GM12865 (cell line): ENCODE data around the gene ERLIN1.

Source experiments
- DNase-seq: peaks from one replicate; pipeline ENCODE4 v3.0.0; 2010; ENCODE audit warnings: low read depth
- H3K4me3 ChIP-seq: 2 replicates; pipeline ENCODE4 v1.5.1; 2011; ENCODE audit warnings: mild to moderate bottlenecking, low read depth, low read length, control low read depth
- CTCF ChIP-seq: IDR thresholded peaks from 2 replicates; pipeline ENCODE4 v1.5.1; 2011; ENCODE audit warnings: low read length, control low read depth, low read depth, inconsistent platforms; ENCODE audit not compliant: insufficient read depth; ENCODE audit errors: missing control alignments

The ERLIN1 gene

GRCh38 chr10:100141446-100142087, 44.3 kb downstream of the ERLIN1 start:
- no peak for TF ChIP-seq CTCF
- H3K4me3 ChIP-seq: no peak overlapping the region
- DNase-seq: no peak

- no peak overlapping the region for H3K4me3 ChIP-seq
- DNase-seq: no peak
- TF ChIP-seq CTCF: no peak
These were observed 45.8 kb downstream of the ERLIN1 start for GRCh38 chr10:100140070-100140469.

- no peak for TF ChIP-seq CTCF
- no peak overlapping the region for H3K4me3 ChIP-seq
- no peak for DNase-seq
These were observed 46.8 kb downstream of the ERLIN1 start for GRCh38 chr10:100138921-100139496.

- no peak for DNase-seq
- no peak for TF ChIP-seq CTCF
- H3K4me3 ChIP-seq: no peak overlapping the region
These were observed 50.3 kb downstream of the ERLIN1 start for GRCh38 chr10:100135486-100135885.

GRCh38 chr10:100133801-100134200, 52.0 kb downstream of the ERLIN1 start:
- H3K4me3 ChIP-seq: no peak overlapping the region
- DNase-seq: peak; percentile 5

GRCh38 chr10:100132427-100132826, 53.4 kb downstream of the ERLIN1 start:
- no peak overlapping the region for H3K4me3 ChIP-seq
- TF ChIP-seq CTCF: no peak
- DNase-seq: no peak

More at GRCh38 chr10:100133801-100134200, 52.0 kb downstream of the ERLIN1 start:
- TF ChIP-seq CTCF: no peak

GRCh38 chr10:100131571-100131970, 54.3 kb downstream of the ERLIN1 start:
- no peak overlapping the region for H3K4me3 ChIP-seq
- no peak for DNase-seq
- TF ChIP-seq CTCF: no peak
